Caki2 (cell line): ENCODE results near the gene PLCH1. TPM values are rescaled to one million over a fixed set of nuclear protein-coding genes. Genes with fewer than 3 reads are reported as not detected.

Experiments used
- DNase-seq: peaks from one replicate; pipeline ENCODE4 v3.0.0-alpha.2; 2015; ENCODE audit warnings: low read depth
- in situ Hi-C: cut with HindIII; loops from 2 replicates; pipeline ENCODE4 v1.10.0; 2016; ENCODE audit warnings: low sequenced_read_pairs, low pct_unique_long_range_greater_than_20kb, mixed read lengths
- total RNA-seq: library from RNA; depleted of rRNA; stranded (reverse); fragments of >200 nt; shearing (Covaris generic); gene quantifications from 2 replicates; pipeline ENCODE4 v1.2.3, GENCODE V29; 2014; ENCODE audit warnings: low replicate concordance

PLCH1 gene
- total RNA-seq, 1 experiment from 2014 or later, result 5.6 TPM

- no peak for DNase-seq
- in situ Hi-C loops, result loop anchor here (25.0 kb wide), 1 partner anchor 317 kb away; no protein-coding TSS in a partner anchor
Observed at GRCh38 chr3:155704061-155704460, 40.8 kb downstream of the PLCH1 start.

GRCh38 chr3:155702745-155703591 lies 41.9 kb downstream of the PLCH1 start:
- in situ Hi-C loops, result loop anchor here (25.0 kb wide), 1 partner anchor 316 kb away; no protein-coding TSS in a partner anchor
- no peak for DNase-seq

DNA sequence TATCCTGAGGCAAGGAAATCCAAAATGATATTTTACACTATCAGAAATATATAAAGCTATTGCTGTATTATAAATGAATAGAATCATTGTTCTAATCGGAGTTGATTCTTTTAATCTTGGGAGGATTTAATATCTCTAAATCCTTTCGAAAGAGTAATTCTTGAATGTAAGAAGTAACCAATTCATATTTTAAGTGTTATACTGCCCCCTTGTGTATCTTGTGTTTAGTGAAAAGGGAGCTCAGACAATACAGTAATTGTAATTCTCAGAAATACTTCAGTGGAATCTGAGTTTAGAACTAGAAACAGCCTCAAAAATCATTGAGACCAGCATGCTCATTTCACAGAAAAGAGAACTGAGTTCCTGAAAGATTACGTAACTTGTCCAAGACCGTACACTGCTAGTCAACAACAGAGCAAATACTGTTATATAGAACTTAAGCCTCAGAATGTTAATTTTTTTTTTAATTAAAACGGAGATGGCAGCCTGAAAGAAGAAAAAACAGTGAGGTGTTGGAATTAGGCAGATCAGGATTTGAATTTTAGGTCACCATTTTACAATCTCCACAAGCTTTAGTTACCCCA lies 42.9 kb downstream of the PLCH1 start:
- in situ Hi-C loops, result loop anchor here (25.0 kb wide), 1 partner anchor 315 kb away; no protein-coding TSS in a partner anchor
- peak; percentile 45 for DNase-seq

GRCh38 chr3:155697542-155697941 lies 47.3 kb downstream of the PLCH1 start:
- no peak for DNase-seq
- in situ Hi-C loops, result no loop called here

- no peak for DNase-seq
- in situ Hi-C loops, result no loop called here
Observed at GRCh38 chr3:155690921-155691320, 54.0 kb downstream of the PLCH1 start.

GRCh38 chr3:155688481-155688880 lies 56.4 kb downstream of the PLCH1 start:
- in situ Hi-C loops, result no loop called here
- no peak for DNase-seq

DNA sequence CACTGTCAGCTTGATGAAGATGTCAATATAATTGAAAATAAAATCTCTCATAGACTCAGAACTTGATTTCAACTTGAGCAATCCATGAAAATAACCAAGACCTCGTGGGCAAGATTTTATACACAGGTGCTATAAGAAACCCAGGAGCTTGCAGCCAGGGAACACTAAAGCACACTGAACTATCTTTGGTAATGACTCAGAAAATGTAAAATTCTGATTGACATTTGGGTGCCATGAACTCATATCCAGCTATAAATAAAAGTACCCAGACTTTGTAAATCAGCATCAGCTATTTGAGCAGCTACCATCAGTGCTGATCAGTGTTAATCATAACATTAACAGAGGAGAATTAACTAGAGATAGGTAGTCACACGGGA lies 61.5 kb downstream of the PLCH1 start:
- in situ Hi-C loops, result no loop called here

GRCh38 chr3:155682426-155683343 lies 62.2 kb downstream of the PLCH1 start:
- DNase-seq, result no peak
- in situ Hi-C loops, result no loop called here

More for the DNA sequence above, 61.5 kb downstream of the PLCH1 start:
- DNase-seq, result no peak

GRCh38 chr3:155676252-155676981 lies 68.5 kb downstream of the PLCH1 start:
- no peak for DNase-seq
- in situ Hi-C loops, result no loop called here

- in situ Hi-C loops, result no loop called here
- no peak for DNase-seq
Observed at GRCh38 chr3:155675094-155675493, 69.8 kb downstream of the PLCH1 start.

DNA sequence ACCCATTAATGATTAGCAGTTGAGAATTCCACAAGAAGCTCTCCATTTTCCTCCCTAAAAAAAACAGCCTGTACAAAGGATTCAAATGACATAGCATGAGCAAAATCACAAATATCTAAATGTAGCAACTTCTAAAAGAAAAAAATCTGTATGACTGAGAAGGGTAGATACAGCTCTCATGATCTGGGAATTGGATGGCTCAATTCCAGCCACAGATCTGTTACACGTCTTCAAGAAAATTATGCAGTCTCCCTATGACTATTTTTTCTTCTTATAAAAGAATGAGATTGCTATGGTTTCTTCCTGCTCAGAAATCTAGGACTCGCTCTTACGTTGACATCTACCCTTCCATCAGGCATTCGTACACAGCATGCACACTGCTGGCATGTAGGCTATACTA lies 71.5 kb downstream of the PLCH1 start:
- in situ Hi-C loops, result no loop called here

DNA sequence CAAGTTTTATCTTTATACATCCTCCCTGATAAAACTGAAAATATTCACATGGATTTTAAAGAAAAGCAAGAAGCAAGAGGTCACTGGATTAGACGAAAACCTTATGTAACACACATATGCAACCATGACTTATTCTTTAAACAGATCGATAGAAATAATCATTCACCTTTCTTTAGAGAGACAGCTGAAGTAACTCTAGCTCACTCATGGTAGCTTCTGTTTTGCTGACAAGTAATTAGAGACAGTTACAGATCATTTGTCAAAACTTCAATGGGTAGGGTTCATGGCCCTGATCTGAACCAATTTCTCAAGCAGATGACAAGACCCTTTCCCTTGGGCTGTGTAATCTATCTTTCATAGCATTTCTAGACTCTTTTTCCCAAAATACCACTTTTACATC lies 74.5 kb downstream of the PLCH1 start:
- in situ Hi-C loops, result no loop called here
- no peak for DNase-seq

More for the DNA sequence above, 71.5 kb downstream of the PLCH1 start:
- DNase-seq, result no peak

- in situ Hi-C loops, result no loop called here
- no peak for DNase-seq
Observed at GRCh38 chr3:155667988-155668387, 76.9 kb downstream of the PLCH1 start.

GRCh38 chr3:155664925-155665695 lies 79.8 kb downstream of the PLCH1 start:
- in situ Hi-C loops, result no loop called here
- DNase-seq, result peak; percentile 95

GRCh38 chr3:155663467-155664212 lies 81.2 kb downstream of the PLCH1 start:
- no peak for DNase-seq
- in situ Hi-C loops, result no loop called here

DNA sequence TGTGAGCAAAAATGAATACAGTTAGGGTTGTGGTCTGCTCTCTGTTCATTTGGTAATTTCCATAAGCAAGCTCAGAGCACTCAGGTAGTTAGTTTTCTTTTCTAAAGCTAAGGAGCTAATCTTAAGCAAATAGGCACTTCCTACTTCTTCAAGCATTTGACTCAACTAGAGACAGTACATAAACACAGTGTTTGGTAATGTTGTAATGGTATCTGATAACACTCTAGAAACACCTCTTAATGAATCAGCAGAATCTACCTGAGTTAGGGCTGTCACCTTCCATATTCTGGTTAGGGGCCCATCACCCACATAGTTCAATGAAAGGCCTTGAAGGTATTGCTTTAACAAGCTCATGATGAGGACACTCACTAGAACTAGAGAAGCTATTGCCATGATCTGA lies 83.1 kb downstream of the PLCH1 start:
- no peak for DNase-seq
- in situ Hi-C loops, result no loop called here

GRCh38 chr3:155661042-155661441 lies 83.8 kb downstream of the PLCH1 start:
- DNase-seq, result no peak
- in situ Hi-C loops, result no loop called here
